ENCODE measurements around the gene NFKBIB. TPM values are rescaled to one million over a fixed set of nuclear protein-coding genes. Genes with fewer than 3 reads are reported as not detected.

Gene NFKBIB
- polyA plus RNA-seq, 1 of the 3 experiments (the other 2 are of a cell fraction), result 31.8 TPM

- Histone ChIP-seq H3K4me2 (no peak overlapping the region), H3K27me3 (ENCODE audit: insufficient read depth) (no peaks in the 10 kb centered on the region), H3K27ac (ENCODE audit: low read depth in 2 of 2, low read length in 1 of 2) (no peak overlapping the region), H3K4me3 (ENCODE audit: low read depth in 2 of 2, low read length in 1 of 2) (no peak overlapping the region), H4K20me1 (ENCODE audit: insufficient read depth) (no peaks in the 10 kb centered on the region), H3K36me3 (replicated peaks in 1 of 2; ENCODE audit: control insufficient read depth in 1 of 2, insufficient read depth in 2 of 2, low read length in 1 of 2) (peaks cover 5 to 15% of the 10 kb centered on the region in 2 experiments), H3K9me3 (no peaks in the 10 kb centered on the region), H3K9ac (no peak overlapping the region), H3K4me1 (ENCODE audit: control insufficient read depth in 1 of 2, insufficient read depth in 2 of 2, low read depth in 1 of 2, low read length in 1 of 2) (peaks cover 7 to 12% of the 10 kb centered on the region in 2 experiments; a peak in 2 of 4 replicates), H3K9me2 (no peaks in the 10 kb centered on the region), H2AFZ (ENCODE audit: low read depth) (no peak overlapping the region), H3K79me2 (ENCODE audit: insufficient read depth) (no peaks in the 10 kb centered on the region), H3F3A (replicated peaks; ENCODE audit: insufficient read depth) (peaks cover 10% of the 10 kb centered on the region)
- WGBS (ENCODE audit: low lambda C conversion rate), result 92% methylated on average over 19 of the region's 20 CpGs
- CTCF ChIA-PET, result interaction anchor here (1.0 kb wide), 1 partner anchor 73 kb away, joined by 3 read pairs; no protein-coding TSS in a partner anchor
- TF ChIP-seq MXI1 (IDR thresholded peaks at IDR 0.05; ENCODE audit: low read depth, low read length), result no peak
- DNase-seq, result no peak
- POLR2A ChIA-PET, result interaction anchor here (1.0 kb wide), 1 partner anchor 12 kb away, joined by 3 read pairs; the partner anchor contains the start of genes MRPS12 and SARS2
Measured at GRCh38 chr19:38942471-38943181, 42.9 kb downstream of the NFKBIB start.

DNA sequence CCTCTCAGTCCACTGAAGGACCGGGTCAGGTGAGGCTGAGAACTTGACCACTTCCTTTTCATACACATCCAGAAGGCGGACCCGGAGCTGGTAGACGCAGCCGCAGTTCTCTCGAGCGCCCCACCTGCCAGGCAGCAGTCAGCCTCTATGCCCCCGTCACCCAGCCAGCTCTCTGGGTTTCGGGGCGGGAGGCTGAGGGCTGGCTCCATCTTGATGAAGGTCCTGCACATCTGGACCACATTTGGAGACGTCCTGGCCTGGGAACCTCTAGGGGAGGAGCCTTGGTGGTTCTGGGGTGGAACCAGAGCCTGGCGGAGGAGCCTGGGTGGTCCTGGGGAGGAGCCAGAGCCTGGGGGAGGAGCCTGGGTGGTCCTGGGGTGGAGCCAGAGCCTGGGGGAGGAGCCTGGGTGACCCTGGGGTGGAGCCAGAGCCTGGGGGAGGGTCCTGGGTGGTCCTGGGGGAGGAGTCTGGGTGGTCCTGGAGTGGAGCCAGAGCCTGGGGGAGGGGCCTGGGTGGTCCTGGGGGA, 45.3 kb downstream of the NFKBIB start:
- 93% methylated on average over 7 of the region's 12 CpGs for WGBS (ENCODE audit: low lambda C conversion rate)
- POLR2A ChIA-PET, result no interaction called here
- no peak overlapping the region for H3K27ac ChIP-seq (ENCODE audit: low read depth in 2 of 2, low read length in 1 of 2)

More for the DNA sequence above, 45.3 kb downstream of the NFKBIB start:
- H3K9ac ChIP-seq, result no peak overlapping the region
- H3K4me2 ChIP-seq, result no peak overlapping the region
- no peaks in the 10 kb centered on the region for H3K9me2 ChIP-seq
- H3K4me3 ChIP-seq (ENCODE audit: low read depth in 2 of 2, low read length in 1 of 2), result no peak overlapping the region
- H3K36me3 ChIP-seq (replicated peaks in 1 of 2; ENCODE audit: control insufficient read depth in 1 of 2, insufficient read depth in 2 of 2, low read length in 1 of 2), result peaks cover 5 to 15% of the 10 kb centered on the region in 2 experiments
- no peaks in the 10 kb centered on the region for H3K27me3 ChIP-seq (ENCODE audit: insufficient read depth)
- no peak overlapping the region for H2AFZ ChIP-seq (ENCODE audit: low read depth)
- TF ChIP-seq NFIC (IDR thresholded peaks at IDR 0.05; ENCODE audit: borderline replicate concordance) (no peak), FOSL2 (IDR thresholded peaks at IDR 0.05; ENCODE audit: borderline replicate concordance, low read depth) (no peak), MEF2A (IDR thresholded peaks at IDR 0.05; ENCODE audit: borderline replicate concordance, low read depth) (no peak), PBX3 (IDR thresholded peaks at IDR 0.05) (no peak), SMC3 (IDR thresholded peaks at IDR 0.05; ENCODE audit: low read depth, low read length) (no peak), SIN3A (IDR thresholded peaks at IDR 0.05; ENCODE audit: borderline replicate concordance, low read depth, low read length) (no peak), JUND (IDR thresholded peaks at IDR 0.05) (no peak)
- TF ChIP-seq, protein P1, sequence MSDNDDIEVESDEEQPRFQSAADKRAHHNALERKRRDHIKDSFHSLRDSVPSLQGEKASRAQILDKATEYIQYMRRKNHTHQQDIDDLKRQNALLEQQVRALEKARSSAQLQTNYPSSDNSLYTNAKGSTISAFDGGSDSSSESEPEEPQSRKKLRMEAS (IDR thresholded peaks at IDR 0.05; ENCODE audit: low read depth), result no peak
- H3K79me2 ChIP-seq (ENCODE audit: insufficient read depth), result no peaks in the 10 kb centered on the region
- H3K4me1 ChIP-seq (ENCODE audit: control insufficient read depth in 1 of 2, insufficient read depth in 2 of 2, low read depth in 1 of 2, low read length in 1 of 2), result peaks cover 0 to 8% of the 10 kb centered on the region in 2 experiments; a peak in 1 of 4 replicates
- peaks cover 8% of the 10 kb centered on the region for H3F3A ChIP-seq (replicated peaks; ENCODE audit: insufficient read depth)
- peak; percentile 65 for DNase-seq
- CTCF ChIA-PET, result no interaction called here
- H4K20me1 ChIP-seq (ENCODE audit: insufficient read depth), result no peaks in the 10 kb centered on the region
- H3K9me3 ChIP-seq, result no peaks in the 10 kb centered on the region
